Peyer's patch (tissue), 4 donors: Measurements from ENCODE around the gene SAMMSON. TPM values are rescaled to one million over a fixed set of nuclear protein-coding genes. Genes with fewer than 3 reads are reported as not detected.

Experiments used
- DNase-seq, 3 donors: peaks; one replicate each; pipeline ENCODE4 v3.0.0-alpha.2; 2017 to 2019
- H3K27ac ChIP-seq, 4 donors: fragments of 200-600 bp; sonication (generic); one replicate each; pipeline ENCODE4 v1.5.1; 2016 to 2019
- H3K27me3 ChIP-seq, 2 donors: fragments of 200-600 bp; sonication (generic); one replicate each; pipeline ENCODE4 v1.5.1; 2019
- H3K36me3 ChIP-seq, 3 donors: fragments of 200-600 bp; sonication (generic); one replicate each; pipeline ENCODE4 v1.5.1; 2016 to 2019
- H3K4me1 ChIP-seq, 4 donors: fragments of 200-600 bp; sonication (generic); one replicate each; pipeline ENCODE4 v1.5.1; 2016 to 2019
- H3K4me3 ChIP-seq, 4 donors: fragments of 200-600 bp; sonication (generic); 1 replicate in 3 of 4; 2 replicates in 1 of 4; pipeline ENCODE4 v1.5.1; 2016 to 2019; ENCODE audit warnings: mild to moderate bottlenecking in 1 of 4
- H3K9me3 ChIP-seq, 4 donors: fragments of 200-600 bp; sonication (generic); one replicate each; pipeline ENCODE4 v1.5.1; 2016 to 2019; ENCODE audit warnings: mild to moderate bottlenecking in 1 of 4
- POLR2A ChIP-seq, 2 donors: fragments of 450-650 bp; IDR thresholded peaks; one replicate each; pipeline ENCODE4 v1.5.1; 2017; ENCODE audit warnings: antibody characterized with exemption in 2 of 2, mild to moderate bottlenecking in 2 of 2, moderate library complexity in 2 of 2
- total RNA-seq, 4 donors: library from RNA; depleted of rRNA; stranded (reverse); fragments of >200 nt; gene quantifications; one replicate each; pipeline ENCODE4 v1.1.0, GENCODE V29; 2016
- TF ChIP-seq, protein P1 (sequence below), 6 experiments: fragments of 450-650 bp in 4 of 6; fragments of 200-600 bp in 2 of 6; sonication (generic) in 1 of 6; IDR thresholded peaks; one replicate each; pipeline ENCODE4 v1.5.1; 2017 to 2019; ENCODE audit warnings: antibody characterized with exemption in 6 of 6, mild to moderate bottlenecking in 3 of 6, moderate library complexity in 1 of 6

Gene SAMMSON
- total RNA-seq, 4 donors from 2014 or later, result not detected

DNA sequence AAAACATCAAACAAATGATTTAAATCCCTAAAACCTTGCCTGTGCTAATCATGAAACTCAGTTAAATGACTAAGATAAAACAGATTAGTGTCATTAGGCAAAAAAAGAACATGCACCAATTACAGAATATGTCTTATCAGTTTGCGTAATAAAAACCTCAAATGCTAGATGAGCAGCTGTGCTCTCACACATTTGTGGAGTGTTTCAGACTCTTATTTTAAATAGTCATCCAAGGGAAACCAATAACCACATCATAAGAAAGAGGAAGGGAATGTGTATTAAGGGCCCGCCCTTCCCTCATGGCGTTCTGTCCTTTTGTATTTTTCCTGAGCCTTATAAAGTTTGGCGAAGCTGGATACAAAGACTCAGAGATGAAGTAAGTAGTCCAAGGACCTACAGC is 6.6 kb downstream of the SAMMSON start:
- DNase-seq, result no peak
- Histone ChIP-seq H3K4me3 (no peak overlapping the region), H3K9me3 (no peaks in the 10 kb centered on the region), H3K27me3 (no peaks in the 10 kb centered on the region), H3K4me1 (no peaks in the 10 kb centered on the region), H3K27ac (no peak overlapping the region), H3K36me3 (no peaks in the 10 kb centered on the region)
- TF ChIP-seq, protein P1, sequence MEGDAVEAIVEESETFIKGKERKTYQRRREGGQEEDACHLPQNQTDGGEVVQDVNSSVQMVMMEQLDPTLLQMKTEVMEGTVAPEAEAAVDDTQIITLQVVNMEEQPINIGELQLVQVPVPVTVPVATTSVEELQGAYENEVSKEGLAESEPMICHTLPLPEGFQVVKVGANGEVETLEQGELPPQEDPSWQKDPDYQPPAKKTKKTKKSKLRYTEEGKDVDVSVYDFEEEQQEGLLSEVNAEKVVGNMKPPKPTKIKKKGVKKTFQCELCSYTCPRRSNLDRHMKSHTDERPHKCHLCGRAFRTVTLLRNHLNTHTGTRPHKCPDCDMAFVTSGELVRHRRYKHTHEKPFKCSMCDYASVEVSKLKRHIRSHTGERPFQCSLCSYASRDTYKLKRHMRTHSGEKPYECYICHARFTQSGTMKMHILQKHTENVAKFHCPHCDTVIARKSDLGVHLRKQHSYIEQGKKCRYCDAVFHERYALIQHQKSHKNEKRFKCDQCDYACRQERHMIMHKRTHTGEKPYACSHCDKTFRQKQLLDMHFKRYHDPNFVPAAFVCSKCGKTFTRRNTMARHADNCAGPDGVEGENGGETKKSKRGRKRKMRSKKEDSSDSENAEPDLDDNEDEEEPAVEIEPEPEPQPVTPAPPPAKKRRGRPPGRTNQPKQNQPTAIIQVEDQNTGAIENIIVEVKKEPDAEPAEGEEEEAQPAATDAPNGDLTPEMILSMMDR (IDR thresholded peaks at IDR 0.05), result no peak
- TF ChIP-seq POLR2A (IDR thresholded peaks at IDR 0.05), result no peak

DNA sequence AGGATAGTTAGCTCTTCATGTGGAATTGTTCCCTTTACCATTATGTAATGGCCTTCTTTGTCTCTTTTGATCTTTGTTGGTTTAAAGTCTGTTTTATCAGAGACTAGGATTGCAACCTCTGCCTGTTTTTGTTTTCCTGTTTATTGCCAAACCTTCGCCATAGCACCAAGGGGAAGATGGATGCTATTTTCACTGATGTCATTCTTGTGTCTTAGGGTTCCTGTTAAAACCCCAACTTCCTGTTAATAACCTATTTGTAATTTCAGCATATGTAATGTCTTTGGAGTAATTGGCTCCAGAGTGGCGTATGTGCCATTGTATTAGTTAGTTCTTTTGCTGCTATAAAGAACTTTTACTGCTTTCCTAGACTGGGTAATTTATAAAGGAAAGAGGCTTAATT is 10.8 kb downstream of the SAMMSON start:
- Histone ChIP-seq H3K27ac (no peak overlapping the region), H3K9me3 (no peaks in the 10 kb centered on the region)

DNA sequence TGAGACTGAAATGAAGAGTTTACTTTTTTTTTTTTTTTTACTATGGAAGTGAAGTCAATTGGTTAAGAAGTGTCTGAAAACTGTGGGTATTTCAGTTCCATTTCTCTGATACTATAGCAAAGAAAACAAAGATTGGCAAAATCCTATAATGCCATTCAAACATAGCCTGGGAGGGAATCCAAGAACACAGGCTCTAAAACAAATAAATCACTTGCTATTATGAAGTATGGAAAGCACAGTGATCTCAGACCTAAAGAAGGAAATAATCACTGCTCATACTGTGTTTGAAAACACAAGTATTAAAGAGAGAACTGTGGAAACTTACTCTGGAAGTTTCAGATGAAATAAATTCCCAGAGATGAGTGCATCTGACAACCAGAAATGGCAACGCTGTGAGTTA is 12.0 kb downstream of the SAMMSON start:
- no peaks in the 10 kb centered on the region for H3K9me3 ChIP-seq
- no peaks in the 10 kb centered on the region for H3K36me3 ChIP-seq
- TF ChIP-seq POLR2A (IDR thresholded peaks at IDR 0.05), result no peak
- TF ChIP-seq, protein P1 (IDR thresholded peaks at IDR 0.05), result no peak
- no peak for DNase-seq
- H3K27me3 ChIP-seq, result no peaks in the 10 kb centered on the region
- H3K27ac ChIP-seq, result no peak overlapping the region
- H3K4me1 ChIP-seq, result no peaks in the 10 kb centered on the region
- no peak overlapping the region for H3K4me3 ChIP-seq

More for the DNA sequence above, 10.8 kb downstream of the SAMMSON start:
- H3K27me3 ChIP-seq, result no peaks in the 10 kb centered on the region
- DNase-seq, result no peak
- no peaks in the 10 kb centered on the region for H3K4me1 ChIP-seq
- H3K4me3 ChIP-seq, result no peak overlapping the region
- H3K36me3 ChIP-seq, result no peaks in the 10 kb centered on the region
- TF ChIP-seq, protein P1 (IDR thresholded peaks at IDR 0.05), result no peak
- TF ChIP-seq POLR2A (IDR thresholded peaks at IDR 0.05), result no peak

DNA sequence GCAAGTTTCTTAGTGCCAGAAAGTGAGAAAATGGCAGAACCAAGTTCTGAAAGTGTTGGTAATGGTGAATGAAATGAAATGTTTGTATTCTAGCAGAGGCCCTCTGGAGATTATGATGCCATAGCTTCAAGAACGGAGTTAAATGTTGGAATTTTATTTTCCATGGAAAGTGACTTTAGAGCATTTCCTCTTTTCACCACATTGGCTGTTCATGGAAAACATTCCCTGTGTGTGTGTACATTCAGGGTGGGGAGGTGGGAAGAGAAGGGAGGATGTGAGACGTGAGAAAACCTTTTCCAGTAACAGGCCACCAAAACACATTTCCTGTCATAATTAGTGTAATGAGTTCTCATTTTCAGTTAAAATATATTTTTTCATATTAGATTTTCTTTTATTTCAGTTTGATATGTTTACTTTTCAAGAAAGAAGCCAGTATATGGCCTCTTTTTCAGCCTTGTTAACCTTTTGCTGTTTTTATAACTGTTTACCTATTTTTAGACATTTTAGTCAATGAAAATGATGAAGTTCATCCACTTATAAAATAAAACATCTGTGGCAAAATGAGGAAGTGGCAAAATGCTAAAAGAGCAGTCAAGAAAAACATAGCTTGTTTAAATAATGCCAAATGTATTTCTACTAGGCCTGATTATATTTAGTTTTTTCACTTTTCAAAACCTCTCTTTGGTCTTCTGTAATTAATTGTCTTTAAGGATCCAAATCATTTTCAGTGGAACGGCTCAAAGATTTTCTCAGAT is 21.6 kb downstream of the SAMMSON start:
- Histone ChIP-seq H3K4me1 (no peaks in the 10 kb centered on the region), H3K4me3 (no peak overlapping the region), H3K27me3 (no peaks in the 10 kb centered on the region), H3K27ac (no peak overlapping the region), H3K9me3 (no peaks in the 10 kb centered on the region), H3K36me3 (no peaks in the 10 kb centered on the region)
- DNase-seq, result no peak
- TF ChIP-seq POLR2A (IDR thresholded peaks at IDR 0.05), result no peak
- TF ChIP-seq, protein P1 (IDR thresholded peaks at IDR 0.05), result no peak

DNA sequence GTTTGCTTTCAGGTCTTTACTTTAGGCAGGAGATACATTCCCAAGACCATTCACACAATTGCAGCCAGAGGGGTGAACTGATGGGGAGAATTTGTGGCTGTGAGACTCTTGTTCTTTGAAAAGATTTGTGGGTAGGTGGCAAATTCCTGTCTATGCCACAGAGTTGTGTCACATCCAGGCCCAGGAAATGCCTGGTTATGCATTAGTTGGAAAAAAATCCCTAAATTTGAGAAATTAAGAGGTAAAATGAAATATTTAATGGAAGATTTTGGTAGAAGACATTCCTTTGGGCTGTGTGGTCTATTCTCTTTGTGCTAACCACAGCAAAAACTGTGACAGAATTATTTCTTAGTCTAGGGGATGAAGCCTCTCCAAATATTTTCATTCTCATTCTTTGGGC is 28.8 kb downstream of the SAMMSON start:
- Histone ChIP-seq H3K4me3 (no peak overlapping the region), H3K36me3 (no peaks in the 10 kb centered on the region), H3K27ac (no peak overlapping the region), H3K4me1 (no peaks in the 10 kb centered on the region), H3K9me3 (no peaks in the 10 kb centered on the region), H3K27me3 (no peaks in the 10 kb centered on the region)
- DNase-seq, result no peak
- TF ChIP-seq, protein P1 (IDR thresholded peaks at IDR 0.05), result no peak
- TF ChIP-seq POLR2A (IDR thresholded peaks at IDR 0.05), result no peak
